ENCODE measurements around the gene C9orf72. TPM values are rescaled to one million over a fixed set of nuclear protein-coding genes. Genes with fewer than 3 reads are reported as not detected.
A peak's percentile ranks its signal among the peaks of the same experiment; 100 is the strongest.

The C9orf72 gene, protein sequence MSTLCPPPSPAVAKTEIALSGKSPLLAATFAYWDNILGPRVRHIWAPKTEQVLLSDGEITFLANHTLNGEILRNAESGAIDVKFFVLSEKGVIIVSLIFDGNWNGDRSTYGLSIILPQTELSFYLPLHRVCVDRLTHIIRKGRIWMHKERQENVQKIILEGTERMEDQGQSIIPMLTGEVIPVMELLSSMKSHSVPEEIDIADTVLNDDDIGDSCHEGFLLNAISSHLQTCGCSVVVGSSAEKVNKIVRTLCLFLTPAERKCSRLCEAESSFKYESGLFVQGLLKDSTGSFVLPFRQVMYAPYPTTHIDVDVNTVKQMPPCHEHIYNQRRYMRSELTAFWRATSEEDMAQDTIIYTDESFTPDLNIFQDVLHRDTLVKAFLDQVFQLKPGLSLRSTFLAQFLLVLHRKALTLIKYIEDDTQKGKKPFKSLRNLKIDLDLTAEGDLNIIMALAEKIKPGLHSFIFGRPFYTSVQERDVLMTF
- total RNA-seq (2012; rRNA removed) (3.4 and 5.0 TPM in 2 replicates), polyA plus RNA-seq (2012; rRNA removed) (1.6 and 2.0 TPM in 2 replicates), Bru-seq, nascent RNA (percentile 43 among the genes with signal in this experiment), BruChase-seq, experiment 1, labeled RNA remaining after a 6-hour chase (percentile 36 among the genes with signal in this experiment), BruChase-seq, experiment 2, labeled RNA remaining after a 2-hour chase (percentile 49 among the genes with signal in this experiment)
- 0.20 and 0.23 TPM in 2 replicates for polyA plus RNA-seq (2012; cell fraction: cytosol; rRNA removed)
- 0.35 and 3.6 TPM in 2 replicates for polyA plus RNA-seq (2012; cell fraction: nucleus; rRNA removed; ENCODE audit: low replicate concordance)
- long read RNA-seq, partial matches to known transcripts = 0 of 6 reads
- long read RNA-seq, other reads (novel, unspliced or antisense) = 2 of 6 reads

DNA sequence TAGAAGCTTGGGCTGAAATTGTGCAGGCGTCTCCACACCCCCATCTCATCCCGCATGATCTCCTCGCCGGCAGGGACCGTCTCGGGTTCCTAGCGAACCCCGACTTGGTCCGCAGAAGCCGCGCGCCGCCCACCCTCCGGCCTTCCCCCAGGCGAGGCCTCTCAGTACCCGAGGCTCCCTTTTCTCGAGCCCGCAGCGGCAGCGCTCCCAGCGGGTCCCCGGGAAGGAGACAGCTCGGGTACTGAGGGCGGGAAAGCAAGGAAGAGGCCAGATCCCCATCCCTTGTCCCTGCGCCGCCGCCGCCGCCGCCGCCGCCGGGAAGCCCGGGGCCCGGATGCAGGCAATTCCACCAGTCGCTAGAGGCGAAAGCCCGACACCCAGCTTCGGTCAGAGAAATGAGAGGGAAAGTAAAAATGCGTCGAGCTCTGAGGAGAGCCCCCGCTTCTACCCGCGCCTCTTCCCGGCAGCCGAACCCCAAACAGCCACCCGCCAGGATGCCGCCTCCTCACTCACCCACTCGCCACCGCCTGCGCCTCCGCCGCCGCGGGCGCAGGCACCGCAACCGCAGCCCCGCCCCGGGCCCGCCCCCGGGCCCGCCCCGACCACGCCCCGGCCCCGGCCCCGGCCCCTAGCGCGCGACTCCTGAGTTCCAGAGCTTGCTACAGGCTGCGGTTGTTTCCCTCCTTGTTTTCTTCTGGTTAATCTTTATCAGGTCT is at the start of gene C9orf72:
TSS of gene C9orf72 (minus strand) at position 564 of the 716 bp plus-strand sequence. CDS start 6,361 bp downstream, outside the sequence.
- in situ Hi-C loops (cut with MboI; ENCODE audit: low sequenced_read_pairs) = no loop called here
- Histone ChIP-seq H3K36me3 (ENCODE audit: control insufficient read depth, insufficient read depth, low read length) (no peaks in the 10 kb centered on the region), H3K9me1 (ENCODE audit: insufficient read depth, low read length) (no peaks in the 10 kb centered on the region), H2BK15ac (ENCODE audit: low read depth, low read length) (no peak within 1 kb of the TSS), H3K14ac (replicated peaks; ENCODE audit: low read depth, low read length) (0 out of 2 replicates have a peak within 1 kb of the TSS, but pooled peaks have one; percentile 6), H2AK9ac (replicated peaks; ENCODE audit: low read depth, low read length, poor library complexity) (peak within 1 kb of the TSS; percentile 77), H3K4me1 (ENCODE audit: control insufficient read depth, insufficient read depth, low read length) (no peaks in the 10 kb centered on the region; the same call in 1 of the 2 replicates), H3K4me2 (ENCODE audit: low read depth, low read length) (peak within 1 kb of the TSS; percentile 91), H3K79me1 (ENCODE audit: low read depth in 1 of 2, low read length in 2 of 2) (peaks cover 0 to 8% of the 10 kb centered on the region in 2 experiments; a peak in 2 of 4 replicates), H3K9ac (ENCODE audit: low read depth, low read length) (peak within 1 kb of the TSS; percentile 76), H4K5ac (ENCODE audit: low read depth, low read length) (peak within 1 kb of the TSS; percentile 29; the same call in 1 of the 2 replicates), H4K91ac (ENCODE audit: insufficient read depth, low read depth, low read length) (peak within 1 kb of the TSS; percentile 10; the same call in 1 of the 2 replicates), H2BK120ac (ENCODE audit: low read depth, low read length) (no peak within 1 kb of the TSS), H2AFZ (replicated peaks; ENCODE audit: low read length, poor library complexity) (peak within 1 kb of the TSS; percentile 95), H3K9me3 (ENCODE audit: control insufficient read depth, insufficient read depth, low read length) (no peaks in the 10 kb centered on the region), H3K27ac (ENCODE audit: insufficient read depth, low read length) (peak within 1 kb of the TSS; percentile 58), H3K27me3 (ENCODE audit: control insufficient read depth, insufficient read depth, low read length) (no peaks in the 10 kb centered on the region), H3K18ac (ENCODE audit: low read depth, low read length) (no peak within 1 kb of the TSS), H2BK20ac (ENCODE audit: low read depth, low read length) (no peak within 1 kb of the TSS), H3K4ac (ENCODE audit: low read depth, low read length) (peak within 1 kb of the TSS; percentile 3; the same call in 1 of the 2 replicates), H3K23ac (ENCODE audit: low read depth, low read length) (peak within 1 kb of the TSS; percentile 61), H2BK5ac (ENCODE audit: low read depth, low read length, poor library complexity, severe bottlenecking) (peak within 1 kb of the TSS; percentile 32), H4K8ac (ENCODE audit: low read depth in 2 of 2, low read length in 2 of 2) (peak within 1 kb of the TSS in 1 of 2 experiments; percentile 44; a peak in 2 of 4 replicates), H2AK5ac (ENCODE audit: low read depth, low read length) (no peak within 1 kb of the TSS), H3K4me3 (ENCODE audit: insufficient read depth, low read depth, low read length) (peak within 1 kb of the TSS; percentile 75), H3K56ac (ENCODE audit: extremely low read depth, insufficient read depth, low read length) (peak within 1 kb of the TSS; percentile 39; the same call in 1 of the 2 replicates), H4K20me1 (ENCODE audit: insufficient read depth, low read length) (peaks cover 3% of the 10 kb centered on the region; the same call in 1 of the 2 replicates)
- 0% methylated on average over 1 of the region's 72 CpGs; no CpG with 5 or more reads in 1 of the 2 experiments for WGBS, 2 experiments (ENCODE audit: extremely low coverage in 2 of 2, insufficient read length in 1 of 2)
- POLR2A ChIA-PET (ENCODE audit: unreplicated experiment) = no interaction called here
- CTCF ChIA-PET = interaction anchor here (0.6 kb wide), 1 partner anchor 226 kb away, joined by 3 read pairs; no protein-coding TSS in a partner anchor
- dilution Hi-C loops (cut with HindIII; ENCODE audit: low sequenced_read_pairs, unreplicated experiment) = no loop called here
- TF ChIP-seq RAD21 (IDR thresholded peaks at IDR 0.05; ENCODE audit: low read length) (no peak), MAFK (IDR thresholded peaks at IDR 0.05; ENCODE audit: low read depth, low read length) (no peak), POLR2A (IDR thresholded peaks at IDR 0.05; ENCODE audit: low read depth, low read length) (peak; percentile 90), MXI1 (IDR thresholded peaks at IDR 0.05; ENCODE audit: borderline replicate concordance, low read depth, low read length) (peak; percentile 46; the same call in 1 of the 2 replicates), CHD1 (IDR thresholded peaks at IDR 0.05; ENCODE audit: low read depth, low read length) (0 out of 2 replicates have a peak, but pooled peaks have one; percentile 31), BHLHE40 (IDR thresholded peaks at IDR 0.05; ENCODE audit: low read depth, low read length) (no peak), RFX5 (IDR thresholded peaks at IDR 0.05; ENCODE audit: low read depth, low read length) (no peak)
- TF ChIP-seq, protein P1, sequence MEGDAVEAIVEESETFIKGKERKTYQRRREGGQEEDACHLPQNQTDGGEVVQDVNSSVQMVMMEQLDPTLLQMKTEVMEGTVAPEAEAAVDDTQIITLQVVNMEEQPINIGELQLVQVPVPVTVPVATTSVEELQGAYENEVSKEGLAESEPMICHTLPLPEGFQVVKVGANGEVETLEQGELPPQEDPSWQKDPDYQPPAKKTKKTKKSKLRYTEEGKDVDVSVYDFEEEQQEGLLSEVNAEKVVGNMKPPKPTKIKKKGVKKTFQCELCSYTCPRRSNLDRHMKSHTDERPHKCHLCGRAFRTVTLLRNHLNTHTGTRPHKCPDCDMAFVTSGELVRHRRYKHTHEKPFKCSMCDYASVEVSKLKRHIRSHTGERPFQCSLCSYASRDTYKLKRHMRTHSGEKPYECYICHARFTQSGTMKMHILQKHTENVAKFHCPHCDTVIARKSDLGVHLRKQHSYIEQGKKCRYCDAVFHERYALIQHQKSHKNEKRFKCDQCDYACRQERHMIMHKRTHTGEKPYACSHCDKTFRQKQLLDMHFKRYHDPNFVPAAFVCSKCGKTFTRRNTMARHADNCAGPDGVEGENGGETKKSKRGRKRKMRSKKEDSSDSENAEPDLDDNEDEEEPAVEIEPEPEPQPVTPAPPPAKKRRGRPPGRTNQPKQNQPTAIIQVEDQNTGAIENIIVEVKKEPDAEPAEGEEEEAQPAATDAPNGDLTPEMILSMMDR (conservative IDR thresholded peaks at IDR 0.05; ENCODE audit: low read depth, low read length) = no peak
- TF ChIP-seq, protein P2, sequence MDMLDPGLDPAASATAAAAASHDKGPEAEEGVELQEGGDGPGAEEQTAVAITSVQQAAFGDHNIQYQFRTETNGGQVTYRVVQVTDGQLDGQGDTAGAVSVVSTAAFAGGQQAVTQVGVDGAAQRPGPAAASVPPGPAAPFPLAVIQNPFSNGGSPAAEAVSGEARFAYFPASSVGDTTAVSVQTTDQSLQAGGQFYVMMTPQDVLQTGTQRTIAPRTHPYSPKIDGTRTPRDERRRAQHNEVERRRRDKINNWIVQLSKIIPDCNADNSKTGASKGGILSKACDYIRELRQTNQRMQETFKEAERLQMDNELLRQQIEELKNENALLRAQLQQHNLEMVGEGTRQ (IDR thresholded peaks at IDR 0.05; ENCODE audit: low read depth, low read length) = no peak
- peak; percentile 31 for DNase-seq
- no TSS peak for BruUV-seq (replicated peaks)
- intact Hi-C loops (cut with micrococcal nuclease) = loop anchor here (1.0 kb wide), 1 partner anchor 33 kb away; no protein-coding TSS in a partner anchor
- ATAC-seq (ENCODE audit: low read depth) = peak; percentile 96
